H1 (cell line): Measurements from ENCODE around the gene TNS3. TPM values are rescaled to one million over a fixed set of nuclear protein-coding genes. Genes with fewer than 3 reads are reported as not detected.

Experiments
- CTCF ChIA-PET: fragments of 300-600 bp; sonication (Branson Sonifier 250); formaldehyde crosslinking; loops from one replicate; lab custom pipeline; 2021; ENCODE audit not compliant: partially characterized antibody; lab: Charles Lee
- POLR2A ChIA-PET: fragments of 300-600 bp; sonication (Branson Sonifier 250); formaldehyde crosslinking; loops from one replicate; lab custom pipeline; 2021; ENCODE audit warnings: inconsistent platforms; ENCODE audit not compliant: partially characterized antibody; lab: Charles Lee
- DNase-seq, 2 experiments: peaks; one replicate each; pipeline versions ENCODE4 v3.0.0 to v3.0.0-alpha.2; 2010 to 2022; ENCODE audit warnings: low spot score in 2 of 2, low read depth in 1 of 2, mixed read lengths in 1 of 2
- FAIRE-seq: peaks from 2 replicates; lab custom pipeline; 2011; peaks lifted over from hg19 to GRCh38; lab: Jason Lieb, UNC
- H2AFZ ChIP-seq: 2 replicates; pipeline ENCODE4 v1.8.1; 2012; ENCODE audit warnings: low read length, inconsistent platforms
- H2AK5ac ChIP-seq: 2 replicates; pipeline ENCODE4 v1.6.1; 2013; ENCODE audit warnings: low read depth, low read length
- H2BK120ac ChIP-seq: replicated peaks from 2 replicates; pipeline ENCODE3; 2013; ENCODE audit warnings: low read depth, low read length, inconsistent platforms
- H2BK12ac ChIP-seq: 2 replicates; pipeline ENCODE4 v1.6.1; 2013; ENCODE audit warnings: low read depth, low read length
- H2BK15ac ChIP-seq: 2 replicates; pipeline ENCODE4 v1.6.1; 2013; ENCODE audit warnings: low read length
- H2BK20ac ChIP-seq: 2 replicates; pipeline ENCODE4 v1.6.1; 2013; ENCODE audit warnings: low read length
- H2BK5ac ChIP-seq: 2 replicates; pipeline ENCODE4 v1.6.1; 2013; ENCODE audit warnings: low read depth, low read length
- H3K14ac ChIP-seq: 2 replicates; pipeline ENCODE4 v1.6.1; 2013; ENCODE audit warnings: inconsistent platforms; ENCODE audit not compliant: insufficient read length
- H3K18ac ChIP-seq: 2 replicates; pipeline ENCODE4 v1.6.1; 2013; ENCODE audit warnings: low read length; ENCODE audit errors: extremely low read depth
- H3K23ac ChIP-seq: 2 replicates; pipeline ENCODE4 v1.6.1; 2013; ENCODE audit warnings: inconsistent platforms; ENCODE audit not compliant: insufficient read length
- H3K23me2 ChIP-seq: 2 replicates; pipeline ENCODE4 v1.6.1; 2013; ENCODE audit warnings: low read depth, low read length
- H3K27ac ChIP-seq: 2 replicates; pipeline ENCODE4 v1.6.1; 2011; ENCODE audit warnings: low read depth, low read length, inconsistent platforms
- H3K27me3 ChIP-seq, 4 experiments: replicated peaks in 1 of 4; 1 replicate in 1 of 4; 2 replicates in 3 of 4; pipeline versions ENCODE4 v1.6.1 to v1.8.1; 2011 to 2013; ENCODE audit warnings: low read length in 3 of 4, mild to moderate bottlenecking in 3 of 4, inconsistent platforms in 2 of 4, mixed read lengths in 2 of 4, moderate library complexity in 1 of 4; ENCODE audit not compliant: control insufficient read depth in 3 of 4, insufficient read depth in 3 of 4; ENCODE audit errors: extremely low read depth in 1 of 4
- H3K36me3 ChIP-seq, 4 experiments: 2 replicates each; pipeline versions ENCODE4 v1.6.1 to v1.8.1; 2011 to 2013; ENCODE audit warnings: mild to moderate bottlenecking in 4 of 4, low read length in 3 of 4, moderate library complexity in 2 of 4, control low read depth in 1 of 4, inconsistent platforms in 1 of 4; ENCODE audit not compliant: insufficient read depth in 4 of 4, control insufficient read depth in 2 of 4
- H3K4ac ChIP-seq: replicated peaks from 2 replicates; pipeline ENCODE3; 2013; ENCODE audit warnings: low read length, low read depth, mixed read lengths, inconsistent platforms; ENCODE audit not compliant: insufficient read length
- H3K4me1 ChIP-seq, 4 experiments: replicated peaks in 1 of 4; 1 replicate in 1 of 4; 2 replicates in 3 of 4; pipeline versions ENCODE4 v1.6.1 to v1.8.1; 2011 to 2013; ENCODE audit warnings: low read length in 3 of 4, inconsistent platforms in 2 of 4, mixed read lengths in 1 of 4; ENCODE audit not compliant: insufficient read depth in 4 of 4, control insufficient read depth in 3 of 4
- H3K4me2 ChIP-seq, 2 experiments: 2 replicates each; pipeline versions ENCODE4 v1.6.1 to v1.8.1; 2011 to 2013; ENCODE audit warnings: low read depth in 2 of 2, low read length in 2 of 2, control low read depth in 1 of 2, inconsistent platforms in 1 of 2, mild to moderate bottlenecking in 1 of 2; ENCODE audit not compliant: insufficient read depth in 1 of 2
- H3K4me3 ChIP-seq, 4 experiments: fragments of 200-600, 300-600 bp in 1 of 4; sonication (generic), shearing (Covaris generic), sonication (Bioruptor Twin) in 1 of 4; 2 replicates each; pipeline versions ENCODE4 v1.5.1 to v1.8.1; 2011 to 2016; ENCODE audit warnings: low read length in 4 of 4, low read depth in 3 of 4, control low read depth in 2 of 4, inconsistent platforms in 2 of 4, mild to moderate bottlenecking in 2 of 4, mixed read lengths in 1 of 4, moderate library complexity in 1 of 4; ENCODE audit not compliant: insufficient read depth in 2 of 4; ENCODE audit errors: extremely low read depth in 1 of 4
- H3K56ac ChIP-seq: replicated peaks from 2 replicates; pipeline ENCODE3; 2013; ENCODE audit warnings: low read depth, mild to moderate bottlenecking, mixed read lengths, low read length, inconsistent platforms; ENCODE audit not compliant: insufficient read length
- H3K79me1 ChIP-seq: 2 replicates; pipeline ENCODE4 v1.6.1; 2013; ENCODE audit warnings: low read depth, low read length, control low read depth
- H3K79me2 ChIP-seq, 2 experiments: 2 replicates each; pipeline versions ENCODE4 v1.6.1 to v1.8.1; 2012 to 2013; ENCODE audit warnings: low read length in 2 of 2, mild to moderate bottlenecking in 2 of 2, inconsistent platforms in 1 of 2; ENCODE audit not compliant: insufficient read depth in 2 of 2, control insufficient read depth in 1 of 2
- H3K9ac ChIP-seq, 4 experiments: replicated peaks in 1 of 4; 1 replicate in 1 of 4; 2 replicates in 3 of 4; pipeline versions ENCODE4 v1.6.1 to v1.8.1; 2011 to 2013; ENCODE audit warnings: low read depth in 3 of 4, low read length in 3 of 4, control low read depth in 2 of 4, mild to moderate bottlenecking in 2 of 4, moderate library complexity in 2 of 4, inconsistent platforms in 1 of 4; ENCODE audit errors: extremely low read depth in 1 of 4
- H3K9me3 ChIP-seq, 2 experiments: 2 replicates each; pipeline versions ENCODE4 v1.6.1 to v1.8.1; 2012 to 2013; ENCODE audit warnings: mild to moderate bottlenecking in 2 of 2, moderate library complexity in 2 of 2, control low read depth in 1 of 2, inconsistent platforms in 1 of 2, low read depth in 1 of 2, low read length in 1 of 2, mixed read lengths in 1 of 2; ENCODE audit not compliant: insufficient read depth in 2 of 2
- H4K20me1 ChIP-seq, 2 experiments: replicated peaks in 1 of 2; 2 replicates each; pipeline versions ENCODE3 to v1.8.1; 2011 to 2013; ENCODE audit warnings: inconsistent platforms in 2 of 2, low read length in 2 of 2, mild to moderate bottlenecking in 1 of 2; ENCODE audit not compliant: insufficient read depth in 2 of 2, control insufficient read depth in 1 of 2
- H4K5ac ChIP-seq: 2 replicates; pipeline ENCODE4 v1.6.1; 2013; ENCODE audit warnings: low read length, low read depth, mixed read lengths, inconsistent platforms; ENCODE audit not compliant: insufficient read length
- H4K8ac ChIP-seq: 2 replicates; pipeline ENCODE4 v1.8.0; 2013; ENCODE audit warnings: mild to moderate bottlenecking, moderate library complexity, low read length, inconsistent platforms; ENCODE audit not compliant: insufficient read depth; ENCODE audit errors: extremely low read depth
- H4K91ac ChIP-seq: replicated peaks from 2 replicates; pipeline ENCODE3; 2013; ENCODE audit warnings: low read length, mixed read lengths, inconsistent platforms; ENCODE audit not compliant: insufficient read length
- CTCF ChIP-seq, 3 experiments: IDR thresholded peaks; 1 replicate in 2 of 3; 2 replicates in 1 of 3; pipeline versions ENCODE4 v1.5.1 to v1.6.1; 2011; ENCODE audit warnings: low read length in 3 of 3, mild to moderate bottlenecking in 3 of 3, inconsistent platforms in 2 of 3, low read depth in 1 of 3, moderate library complexity in 1 of 3; ENCODE audit not compliant: insufficient read depth in 1 of 3; ENCODE audit errors: control extremely low read depth in 1 of 3
- EGR1 ChIP-seq: IDR thresholded peaks from 2 replicates; pipeline ENCODE4 v1.6.1; 2011; ENCODE audit warnings: low read depth, low read length, borderline replicate concordance
- FOSL1 ChIP-seq: IDR thresholded peaks from 2 replicates; pipeline ENCODE4 v1.6.1; 2011; ENCODE audit warnings: mild to moderate bottlenecking, low read depth, low read length, moderate library complexity; ENCODE audit not compliant: insufficient read depth
- USF2 ChIP-seq: IDR thresholded peaks from 2 replicates; pipeline ENCODE4 v1.6.1; 2011; ENCODE audit warnings: low read length, improper control_type of control experiment
- WGBS, 2 experiments: shearing (Covaris generic) in 1 of 2; methylation state at CpG; one replicate each; pipeline versions ENCODE4 v1.1.6 to v1.1.7; 2013 to 2015; ENCODE audit warnings: low lambda C conversion rate in 2 of 2, mixed read lengths in 2 of 2, inconsistent platforms in 1 of 2, low coverage in 1 of 2, missing lambda C conversion rate in 1 of 2; ENCODE audit not compliant: insufficient replicate concordance in 2 of 2, insufficient coverage in 1 of 2, insufficient read length in 1 of 2; ENCODE audit errors: extremely low coverage in 1 of 2, missing lambda C conversion rate in 1 of 2; 5-methylcytosine and 5-hydroxymethylcytosine counted together
- polyA plus RNA-seq, 7 experiments: library from polyadenylated mRNA; depleted of rRNA in 3 of 7; stranded (reverse) in 5 of 7; unstranded in 2 of 7; fragments of >200 nt in 5 of 7; fragments of 200-250 nt in 2 of 7; gene quantifications; 1 replicate in 5 of 7; 2 replicates in 1 of 7; 4 replicates in 1 of 7; pipeline versions ENCODE4 v1.2.1 to v1.2.3, GENCODE V29; 2011 to 2013; ENCODE audit warnings: missing spikeins in 2 of 7, mixed read lengths in 2 of 7
- total RNA-seq: library from RNA; stranded (reverse); fragmentation: NEBNext Ultra II Directional; extraction: Animal tissue kit (Norgen Biotek cat#: 25700); gene quantifications from 2 replicates; pipeline ENCODE4 v1.2.1, GENCODE V29; 2021

The TNS3 gene
- total and polyA plus RNA-seq, 2 of the 8 experiments (the other 6 are each of a cell fraction or from before 2014, with no cell fraction given) = 11.9 to 24.2 TPM

- WGBS, 2 experiments = 96% methylated on average over 5 of the region's 5 CpGs; no CpG with 5 or more reads in 1 of the 2 experiments
- TF ChIP-seq FOSL1 = no peak
- TF ChIP-seq CTCF (IDR thresholded peaks at IDR 0.05; ENCODE audit: control extremely low read depth in 1 of 3, insufficient read depth in 1 of 3, low read depth in 1 of 3, low read length in 3 of 3) = no peak
- TF ChIP-seq EGR1 = no peak
- TF ChIP-seq USF2 = no peak
Observed at GRCh38 chr7:47247132-47247531, 334.8 kb downstream of the TNS3 start.

More at GRCh38 chr7:47247132-47247531, 334.8 kb downstream of the TNS3 start:
- H4K5ac ChIP-seq = no peak overlapping the region
- H3K79me1 ChIP-seq = no peaks in the 10 kb centered on the region
- H3K36me3 ChIP-seq = no peaks in the 10 kb centered on the region
- H2BK20ac ChIP-seq = no peak overlapping the region
- H3K14ac ChIP-seq = no peak overlapping the region
- no peaks in the 10 kb centered on the region for H3K9me3 ChIP-seq
- no peaks in the 10 kb centered on the region for H3K23me2 ChIP-seq
- H3K27me3 ChIP-seq = no peaks in the 10 kb centered on the region
- H2BK12ac ChIP-seq = no peak overlapping the region
- no peak overlapping the region for H2BK5ac ChIP-seq
- CTCF ChIA-PET = no interaction called here
- H4K91ac ChIP-seq = no peak overlapping the region
- H3K4me2 ChIP-seq = no peak overlapping the region
- H3K9ac ChIP-seq = no peak overlapping the region
- H3K23ac ChIP-seq = no peak overlapping the region
- H4K20me1 ChIP-seq = no peaks in the 10 kb centered on the region
- H3K4me3 ChIP-seq = no peak overlapping the region
- no peak overlapping the region; the same call in 1 of the 2 replicates for H4K8ac ChIP-seq
- no peak for DNase-seq
- H3K18ac ChIP-seq = no peak overlapping the region
- no peak overlapping the region for H2BK15ac ChIP-seq
- H3K4ac ChIP-seq = no peak overlapping the region
- POLR2A ChIA-PET = no interaction called here
- no peak overlapping the region for H2AK5ac ChIP-seq
- no peak overlapping the region for H3K56ac ChIP-seq
- H2AFZ ChIP-seq = no peak overlapping the region
- H3K79me2 ChIP-seq = no peaks in the 10 kb centered on the region
- H3K4me1 ChIP-seq = no peaks in the 10 kb centered on the region
- H3K27ac ChIP-seq = no peak overlapping the region
- no peak overlapping the region for H2BK120ac ChIP-seq
- no peak for FAIRE-seq
